ENCODE results near the gene KCNQ1OT1. TPM values are rescaled to one million over a fixed set of nuclear protein-coding genes. Genes with fewer than 3 reads are reported as not detected.

The KCNQ1OT1 gene
- polyA plus RNA-seq, 1 of the 3 experiments (the other 2 are of a cell fraction) = 0.03 TPM

DNA sequence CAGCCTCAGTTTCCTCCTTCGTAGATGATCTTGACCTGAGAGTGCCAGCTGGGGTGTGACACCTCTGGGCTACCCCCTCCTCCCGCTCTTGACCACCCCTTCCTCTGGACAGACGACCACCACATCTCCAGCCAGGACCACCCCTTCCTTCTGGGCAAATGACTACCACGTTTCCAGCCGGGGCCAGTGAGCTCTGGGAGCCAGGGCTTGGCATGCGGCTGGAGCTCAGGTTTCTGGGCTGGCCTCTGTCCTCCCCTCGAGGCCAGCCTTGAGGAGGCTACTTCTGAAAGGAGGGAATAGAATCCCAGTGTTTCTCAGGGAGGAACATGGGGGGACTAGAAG is 120.9 kb downstream of the KCNQ1OT1 start:
- Histone ChIP-seq H3K27me3 (ENCODE audit: insufficient read depth) (no peaks in the 10 kb centered on the region), H3K4me3 (ENCODE audit: low read depth in 2 of 2, low read length in 1 of 2) (no peak overlapping the region), H3K9ac (no peak overlapping the region), H3K36me3 (replicated peaks in 1 of 2; ENCODE audit: control insufficient read depth in 1 of 2, insufficient read depth in 2 of 2, low read length in 1 of 2) (no peaks in the 10 kb centered on the region), H4K20me1 (ENCODE audit: insufficient read depth) (no peaks in the 10 kb centered on the region), H3K27ac (ENCODE audit: low read depth in 2 of 2, low read length in 1 of 2) (peak overlapping the region in 1 of 2 experiments; percentile 16; a peak in 1 of 4 replicates), H3K4me1 (ENCODE audit: control insufficient read depth in 1 of 2, insufficient read depth in 2 of 2, low read depth in 1 of 2, low read length in 1 of 2) (peaks cover 0 to 50% of the 10 kb centered on the region in 2 experiments; a peak in 1 of 4 replicates), H3K9me3 (no peaks in the 10 kb centered on the region), H3K9me2 (no peaks in the 10 kb centered on the region), H3F3A (replicated peaks; ENCODE audit: insufficient read depth) (no peaks in the 10 kb centered on the region), H3K79me2 (ENCODE audit: insufficient read depth) (no peaks in the 10 kb centered on the region), H3K4me2 (no peak overlapping the region), H2AFZ (ENCODE audit: low read depth) (no peak overlapping the region)
- 59% methylated on average over 5 of the region's 7 CpGs for WGBS (ENCODE audit: low lambda C conversion rate)
- DNase-seq = no peak
- CTCF ChIA-PET = interaction anchor here (0.6 to 2.7 kb wide), 7 partner anchors 46 to 313 kb away, joined by 3 to 9 read pairs (median 6); partner anchors contain the start of gene CDKN1C
- TF ChIP-seq RXRA (IDR thresholded peaks at IDR 0.05; ENCODE audit: borderline replicate concordance, low read depth) (no peak), TAF1 (IDR thresholded peaks at IDR 0.05; ENCODE audit: borderline replicate concordance, low read depth, low read length) (no peak), NFIC (IDR thresholded peaks at IDR 0.05; ENCODE audit: borderline replicate concordance) (no peak), MEF2A (IDR thresholded peaks at IDR 0.05; ENCODE audit: borderline replicate concordance, low read depth) (no peak), JUND (IDR thresholded peaks at IDR 0.05) (no peak), TEAD4 (IDR thresholded peaks at IDR 0.05; ENCODE audit: borderline replicate concordance, insufficient read depth) (no peak), EZH2phosphoT487 (IDR thresholded peaks at IDR 0.05; ENCODE audit: borderline replicate concordance, low read depth) (no peak), SIN3A (IDR thresholded peaks at IDR 0.05; ENCODE audit: borderline replicate concordance, low read depth, low read length) (no peak), FOXM1 (IDR thresholded peaks at IDR 0.05; ENCODE audit: low read depth) (no peak), GABPA (IDR thresholded peaks at IDR 0.05; ENCODE audit: low read depth) (no peak), RAD21 (IDR thresholded peaks at IDR 0.05; ENCODE audit: low read length) (no peak), SMC3 (IDR thresholded peaks at IDR 0.05; ENCODE audit: low read depth, low read length) (no peak), FOXJ3 (CRISPR knock-in tag; IDR thresholded peaks at IDR 0.05) (no peak), POLR2AphosphoS5 (IDR thresholded peaks at IDR 0.05; ENCODE audit: low read depth, low read length) (no peak), EP300 (IDR thresholded peaks at IDR 0.05; ENCODE audit: borderline replicate concordance in 1 of 2, low read depth in 1 of 2, low read length in 1 of 2) (no peak), TCF12 (IDR thresholded peaks at IDR 0.05) (no peak)
- TF ChIP-seq, protein P1, sequence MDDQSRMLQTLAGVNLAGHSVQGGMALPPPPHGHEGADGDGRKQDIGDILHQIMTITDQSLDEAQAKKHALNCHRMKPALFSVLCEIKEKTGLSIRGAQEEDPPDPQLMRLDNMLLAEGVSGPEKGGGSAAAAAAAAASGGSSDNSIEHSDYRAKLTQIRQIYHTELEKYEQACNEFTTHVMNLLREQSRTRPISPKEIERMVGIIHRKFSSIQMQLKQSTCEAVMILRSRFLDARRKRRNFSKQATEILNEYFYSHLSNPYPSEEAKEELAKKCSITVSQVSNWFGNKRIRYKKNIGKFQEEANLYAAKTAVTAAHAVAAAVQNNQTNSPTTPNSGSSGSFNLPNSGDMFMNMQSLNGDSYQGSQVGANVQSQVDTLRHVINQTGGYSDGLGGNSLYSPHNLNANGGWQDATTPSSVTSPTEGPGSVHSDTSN (IDR thresholded peaks at IDR 0.05) = no peak
- TF ChIP-seq, protein P2, sequence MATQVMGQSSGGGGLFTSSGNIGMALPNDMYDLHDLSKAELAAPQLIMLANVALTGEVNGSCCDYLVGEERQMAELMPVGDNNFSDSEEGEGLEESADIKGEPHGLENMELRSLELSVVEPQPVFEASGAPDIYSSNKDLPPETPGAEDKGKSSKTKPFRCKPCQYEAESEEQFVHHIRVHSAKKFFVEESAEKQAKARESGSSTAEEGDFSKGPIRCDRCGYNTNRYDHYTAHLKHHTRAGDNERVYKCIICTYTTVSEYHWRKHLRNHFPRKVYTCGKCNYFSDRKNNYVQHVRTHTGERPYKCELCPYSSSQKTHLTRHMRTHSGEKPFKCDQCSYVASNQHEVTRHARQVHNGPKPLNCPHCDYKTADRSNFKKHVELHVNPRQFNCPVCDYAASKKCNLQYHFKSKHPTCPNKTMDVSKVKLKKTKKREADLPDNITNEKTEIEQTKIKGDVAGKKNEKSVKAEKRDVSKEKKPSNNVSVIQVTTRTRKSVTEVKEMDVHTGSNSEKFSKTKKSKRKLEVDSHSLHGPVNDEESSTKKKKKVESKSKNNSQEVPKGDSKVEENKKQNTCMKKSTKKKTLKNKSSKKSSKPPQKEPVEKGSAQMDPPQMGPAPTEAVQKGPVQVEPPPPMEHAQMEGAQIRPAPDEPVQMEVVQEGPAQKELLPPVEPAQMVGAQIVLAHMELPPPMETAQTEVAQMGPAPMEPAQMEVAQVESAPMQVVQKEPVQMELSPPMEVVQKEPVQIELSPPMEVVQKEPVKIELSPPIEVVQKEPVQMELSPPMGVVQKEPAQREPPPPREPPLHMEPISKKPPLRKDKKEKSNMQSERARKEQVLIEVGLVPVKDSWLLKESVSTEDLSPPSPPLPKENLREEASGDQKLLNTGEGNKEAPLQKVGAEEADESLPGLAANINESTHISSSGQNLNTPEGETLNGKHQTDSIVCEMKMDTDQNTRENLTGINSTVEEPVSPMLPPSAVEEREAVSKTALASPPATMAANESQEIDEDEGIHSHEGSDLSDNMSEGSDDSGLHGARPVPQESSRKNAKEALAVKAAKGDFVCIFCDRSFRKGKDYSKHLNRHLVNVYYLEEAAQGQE (IDR thresholded peaks at IDR 0.05; ENCODE audit: low read depth, low read length) = no peak
- TF ChIP-seq, protein P3, sequence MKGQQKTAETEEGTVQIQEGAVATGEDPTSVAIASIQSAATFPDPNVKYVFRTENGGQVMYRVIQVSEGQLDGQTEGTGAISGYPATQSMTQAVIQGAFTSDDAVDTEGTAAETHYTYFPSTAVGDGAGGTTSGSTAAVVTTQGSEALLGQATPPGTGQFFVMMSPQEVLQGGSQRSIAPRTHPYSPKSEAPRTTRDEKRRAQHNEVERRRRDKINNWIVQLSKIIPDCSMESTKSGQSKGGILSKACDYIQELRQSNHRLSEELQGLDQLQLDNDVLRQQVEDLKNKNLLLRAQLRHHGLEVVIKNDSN (IDR thresholded peaks at IDR 0.05; ENCODE audit: borderline replicate concordance, low read depth) = no peak
- TF ChIP-seq, protein P4, sequence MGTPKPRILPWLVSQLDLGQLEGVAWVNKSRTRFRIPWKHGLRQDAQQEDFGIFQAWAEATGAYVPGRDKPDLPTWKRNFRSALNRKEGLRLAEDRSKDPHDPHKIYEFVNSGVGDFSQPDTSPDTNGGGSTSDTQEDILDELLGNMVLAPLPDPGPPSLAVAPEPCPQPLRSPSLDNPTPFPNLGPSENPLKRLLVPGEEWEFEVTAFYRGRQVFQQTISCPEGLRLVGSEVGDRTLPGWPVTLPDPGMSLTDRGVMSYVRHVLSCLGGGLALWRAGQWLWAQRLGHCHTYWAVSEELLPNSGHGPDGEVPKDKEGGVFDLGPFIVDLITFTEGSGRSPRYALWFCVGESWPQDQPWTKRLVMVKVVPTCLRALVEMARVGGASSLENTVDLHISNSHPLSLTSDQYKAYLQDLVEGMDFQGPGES (IDR thresholded peaks at IDR 0.05; ENCODE audit: low read depth, low read length) = no peak
- POLR2A ChIA-PET = no interaction called here

Measured in SK-N-SH (cell line).